ENCODE results near the gene BMP6.

- TF ChIP-seq EZH2 (IDR thresholded peaks at IDR 0.05; ENCODE audit: borderline replicate concordance, low read depth, low read length, severe bottlenecking) (no peak), CTCF (IDR thresholded peaks at IDR 0.05; ENCODE audit: borderline replicate concordance, extremely low read depth, low read length, poor library complexity, severe bottlenecking) (no peak)
These were observed 187.0 kb downstream of the BMP6 start for GRCh38 chr6:7912736-7913517.
